Nephron (organoid): ENCODE results near the gene ZCCHC3.

Experiments
- H3K27ac Mint-ChIP-seq, 3 experiments: 2 replicates each; pipeline ENCODE4 v1.8.0; 2020; ENCODE audit warnings: mixed read lengths in 3 of 3, mild to moderate bottlenecking in 2 of 3, moderate library complexity in 1 of 3
- H3K27me3 Mint-ChIP-seq: 2 replicates; pipeline ENCODE4 v1.8.0; 2021; ENCODE audit warnings: low read depth, mild to moderate bottlenecking, moderate library complexity, mixed read lengths
- H3K36me3 Mint-ChIP-seq: 2 replicates; pipeline ENCODE4 v1.8.0; 2020; ENCODE audit warnings: low read depth, mixed read lengths
- H3K4me1 Mint-ChIP-seq: 2 replicates; pipeline ENCODE4 v1.8.0; 2020; ENCODE audit warnings: mixed read lengths
- H3K4me3 Mint-ChIP-seq, 3 experiments: 2 replicates each; pipeline ENCODE4 v1.8.0; 2020; ENCODE audit warnings: mild to moderate bottlenecking in 3 of 3, mixed read lengths in 3 of 3, moderate library complexity in 2 of 3
- H3K9me3 Mint-ChIP-seq: 2 replicates; pipeline ENCODE4 v1.8.0; 2020; ENCODE audit warnings: mixed read lengths
- TF ChIP-seq, protein P1 (sequence below), 3 experiments: fragments of 200-600 bp; sonication (generic); IDR thresholded peaks; one replicate each; pipeline ENCODE4 v1.5.0; 2021; ENCODE audit warnings: antibody characterized with exemption in 3 of 3; ENCODE audit not compliant: unreplicated experiment in 3 of 3

ZCCHC3 gene

DNA sequence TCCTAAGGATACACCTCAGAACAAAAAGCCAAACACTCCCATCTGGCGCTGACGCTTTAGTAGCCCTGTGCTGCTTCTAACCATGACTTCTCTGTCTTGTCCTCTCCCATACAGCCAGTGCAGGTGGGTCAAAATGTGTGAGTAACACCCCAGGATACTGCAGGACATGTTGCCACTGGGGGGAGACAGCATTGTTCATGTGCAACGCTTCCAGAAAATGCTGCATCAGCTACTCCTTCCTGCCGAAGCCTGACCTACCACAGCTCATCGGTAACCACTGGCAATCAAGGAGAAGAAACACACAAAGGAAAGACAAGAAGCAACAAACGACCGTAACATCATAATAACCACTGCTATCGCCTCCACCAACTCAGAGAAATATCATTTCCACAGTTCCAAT is 38.4 kb upstream of the ZCCHC3 start:
- Mint-ChIP-seq H3K4me3 (no peak overlapping the region), H3K9me3 (no peaks in the 10 kb centered on the region), H3K36me3 (no peaks in the 10 kb centered on the region), H3K27ac (no peak overlapping the region), H3K27me3 (peaks cover 16% of the 10 kb centered on the region), H3K4me1 (no peaks in the 10 kb centered on the region)
- TF ChIP-seq, protein P1, sequence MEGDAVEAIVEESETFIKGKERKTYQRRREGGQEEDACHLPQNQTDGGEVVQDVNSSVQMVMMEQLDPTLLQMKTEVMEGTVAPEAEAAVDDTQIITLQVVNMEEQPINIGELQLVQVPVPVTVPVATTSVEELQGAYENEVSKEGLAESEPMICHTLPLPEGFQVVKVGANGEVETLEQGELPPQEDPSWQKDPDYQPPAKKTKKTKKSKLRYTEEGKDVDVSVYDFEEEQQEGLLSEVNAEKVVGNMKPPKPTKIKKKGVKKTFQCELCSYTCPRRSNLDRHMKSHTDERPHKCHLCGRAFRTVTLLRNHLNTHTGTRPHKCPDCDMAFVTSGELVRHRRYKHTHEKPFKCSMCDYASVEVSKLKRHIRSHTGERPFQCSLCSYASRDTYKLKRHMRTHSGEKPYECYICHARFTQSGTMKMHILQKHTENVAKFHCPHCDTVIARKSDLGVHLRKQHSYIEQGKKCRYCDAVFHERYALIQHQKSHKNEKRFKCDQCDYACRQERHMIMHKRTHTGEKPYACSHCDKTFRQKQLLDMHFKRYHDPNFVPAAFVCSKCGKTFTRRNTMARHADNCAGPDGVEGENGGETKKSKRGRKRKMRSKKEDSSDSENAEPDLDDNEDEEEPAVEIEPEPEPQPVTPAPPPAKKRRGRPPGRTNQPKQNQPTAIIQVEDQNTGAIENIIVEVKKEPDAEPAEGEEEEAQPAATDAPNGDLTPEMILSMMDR (IDR thresholded peaks at IDR 0.05; ENCODE audit: unreplicated experiment in 3 of 3): no peak

DNA sequence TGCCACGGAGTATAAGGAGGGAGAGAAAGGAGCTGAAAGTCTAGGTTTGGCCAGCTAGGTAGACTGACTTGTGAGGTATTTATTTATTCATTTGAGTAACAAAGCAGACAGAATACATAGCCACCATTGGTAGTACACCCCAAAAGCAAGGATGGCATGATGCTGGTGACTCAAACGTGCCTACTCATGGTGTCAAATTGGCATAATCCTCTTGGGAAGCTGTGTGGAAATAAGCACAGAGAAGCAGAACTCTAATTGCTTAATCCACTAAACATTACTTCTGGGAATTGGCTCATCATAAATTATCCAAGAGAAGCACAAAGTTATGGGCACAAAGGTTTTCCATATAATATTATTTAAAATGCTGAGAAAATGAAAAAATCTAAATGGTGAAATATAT is 37.4 kb upstream of the ZCCHC3 start:
- Mint-ChIP-seq H3K4me1 (no peaks in the 10 kb centered on the region), H3K27ac (no peak overlapping the region), H3K9me3 (no peaks in the 10 kb centered on the region), H3K27me3 (peaks cover 9% of the 10 kb centered on the region), H3K4me3 (no peak overlapping the region), H3K36me3 (no peaks in the 10 kb centered on the region)
- TF ChIP-seq, protein P1 (IDR thresholded peaks at IDR 0.05; ENCODE audit: unreplicated experiment in 3 of 3): no peak

DNA sequence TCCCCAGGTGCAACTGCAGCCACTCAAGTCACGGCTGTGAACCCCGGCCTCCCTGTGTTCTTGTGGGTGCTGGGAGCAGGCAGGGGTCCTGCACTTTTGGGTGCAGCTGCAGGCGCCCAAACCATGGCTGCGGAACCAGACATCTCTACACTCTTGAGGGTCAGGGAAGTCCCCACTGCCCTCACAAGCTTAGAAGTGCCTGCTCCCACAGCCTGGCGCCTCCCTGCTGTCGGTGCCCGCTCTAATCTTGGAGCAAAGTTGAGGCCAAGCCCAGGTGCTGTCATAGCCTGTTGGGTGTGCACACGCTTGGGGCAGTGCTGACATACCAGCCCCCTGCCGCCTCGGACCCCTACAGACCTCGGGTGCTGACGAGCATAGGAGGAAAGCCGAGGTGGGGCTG is 33.7 kb upstream of the ZCCHC3 start:
- peaks cover 9% of the 10 kb centered on the region for H3K4me1 Mint-ChIP-seq

DNA sequence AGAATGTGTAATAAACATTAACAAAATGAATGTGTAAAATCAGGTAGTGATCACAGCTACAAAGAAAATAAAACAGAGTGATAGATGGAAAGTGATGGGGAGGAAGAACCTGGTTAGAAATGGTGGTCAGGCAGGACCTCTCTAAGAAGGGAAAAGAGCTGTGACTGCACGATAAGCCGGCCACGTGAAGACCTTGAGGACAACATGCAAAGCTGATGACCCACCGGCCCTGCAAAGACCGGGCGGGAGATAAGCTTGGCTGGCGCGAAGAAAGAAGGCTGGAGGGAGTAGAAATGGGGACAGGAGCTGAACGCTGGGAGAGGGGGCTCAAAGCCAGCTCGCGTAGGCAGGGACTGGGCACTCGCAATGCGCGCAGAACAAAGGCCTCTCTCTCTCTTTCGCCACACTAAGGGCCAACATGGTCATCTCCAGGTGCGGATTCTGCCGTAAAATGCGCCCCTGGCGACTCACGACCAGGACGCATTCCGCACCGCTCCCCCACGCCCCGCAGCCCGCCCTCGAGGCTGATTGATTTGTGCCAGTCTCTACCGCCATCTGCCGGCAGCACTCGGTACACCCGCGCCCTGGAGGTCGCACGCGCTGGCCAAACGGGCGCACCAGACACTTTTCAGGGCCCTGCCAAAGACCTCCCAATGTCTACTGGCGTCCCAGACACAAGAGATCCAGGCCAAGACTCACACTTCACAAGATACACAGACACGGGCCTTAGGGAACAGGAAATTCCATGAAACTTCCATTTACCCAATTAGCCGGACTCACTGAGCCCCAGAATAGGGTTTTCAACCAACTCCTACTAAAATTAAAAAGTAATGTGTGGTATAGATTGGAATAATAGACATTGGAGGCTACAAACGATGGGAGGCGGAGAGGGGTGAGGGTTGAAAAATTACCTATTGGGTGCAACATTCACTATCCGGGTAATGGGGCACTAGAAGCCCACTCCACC is 30.5 kb upstream of the ZCCHC3 start:
- TF ChIP-seq, protein P1 (IDR thresholded peaks at IDR 0.05; ENCODE audit: unreplicated experiment in 3 of 3): peak; percentile 97 to 98 (median 97)
- Mint-ChIP-seq H3K4me3 (peak overlapping the region; percentile 74 to 82 (median 77)), H3K9me3 (no peaks in the 10 kb centered on the region), H3K27ac (peak overlapping the region; percentile 21 to 78 (median 23)), H3K36me3 (peaks cover 17% of the 10 kb centered on the region), H3K4me1 (peaks cover 9% of the 10 kb centered on the region), H3K27me3 (peaks cover 7% of the 10 kb centered on the region)

More for the DNA sequence above, 33.7 kb upstream of the ZCCHC3 start:
- H3K36me3 Mint-ChIP-seq: no peaks in the 10 kb centered on the region
- peaks cover 9% of the 10 kb centered on the region for H3K27me3 Mint-ChIP-seq
- H3K9me3 Mint-ChIP-seq: no peaks in the 10 kb centered on the region
- no peak overlapping the region for H3K27ac Mint-ChIP-seq
- H3K4me3 Mint-ChIP-seq: no peak overlapping the region
- TF ChIP-seq, protein P1 (IDR thresholded peaks at IDR 0.05; ENCODE audit: unreplicated experiment in 3 of 3): no peak

DNA sequence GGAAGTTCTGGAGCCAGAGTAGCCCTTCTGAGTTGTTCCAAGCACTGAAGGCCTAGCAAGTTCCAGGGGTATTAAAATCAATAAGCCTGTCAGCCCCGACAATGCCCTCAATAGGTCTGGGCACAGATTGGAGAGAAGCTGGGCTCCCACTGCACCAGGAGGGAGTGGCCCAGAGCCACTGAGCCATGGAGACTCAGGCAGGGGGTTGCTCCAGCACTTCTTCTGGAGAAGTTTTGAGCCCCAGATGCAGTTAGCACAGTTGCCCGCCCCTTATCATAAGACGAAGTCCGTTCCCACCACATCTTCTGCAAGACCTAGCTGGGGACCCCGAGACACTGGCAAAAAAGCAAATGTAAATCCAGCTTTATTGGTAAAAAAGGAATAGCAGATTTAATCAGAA is 26.9 kb upstream of the ZCCHC3 start:
- Mint-ChIP-seq H3K4me3 (no peak overlapping the region), H3K27me3 (peaks cover 3% of the 10 kb centered on the region), H3K27ac (peak overlapping the region in 2 of 3 experiments; percentile 11 to 34), H3K4me1 (peaks cover 13% of the 10 kb centered on the region), H3K36me3 (peaks cover 37% of the 10 kb centered on the region), H3K9me3 (no peaks in the 10 kb centered on the region)
- TF ChIP-seq, protein P1 (IDR thresholded peaks at IDR 0.05; ENCODE audit: unreplicated experiment in 3 of 3): no peak
